ENCODE data around the gene FSD1.

FSD1 gene

DNA sequence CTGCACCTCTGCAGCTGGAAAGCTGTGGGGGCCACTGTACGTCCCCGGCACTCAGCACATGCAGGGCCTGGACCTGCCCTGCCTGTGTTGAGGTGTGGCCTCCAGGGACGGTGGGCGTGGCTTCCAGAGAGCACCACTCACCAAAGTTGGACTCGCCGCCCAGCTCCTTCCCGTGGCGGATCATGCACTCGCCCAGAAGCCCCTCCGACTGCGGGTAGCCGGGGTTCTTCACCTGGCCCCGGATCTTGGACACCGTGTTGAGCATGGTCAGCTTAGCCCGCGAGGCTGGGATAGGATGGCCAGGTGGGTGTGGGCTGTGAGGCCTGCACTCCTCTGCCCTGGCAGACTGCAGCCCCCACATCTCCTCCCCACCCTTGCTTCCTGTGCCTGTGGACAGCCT, 60.9 kb downstream of the FSD1 start:
- DNase-seq (ENCODE audit: low read depth in 2 of 2), result no peak

DNA sequence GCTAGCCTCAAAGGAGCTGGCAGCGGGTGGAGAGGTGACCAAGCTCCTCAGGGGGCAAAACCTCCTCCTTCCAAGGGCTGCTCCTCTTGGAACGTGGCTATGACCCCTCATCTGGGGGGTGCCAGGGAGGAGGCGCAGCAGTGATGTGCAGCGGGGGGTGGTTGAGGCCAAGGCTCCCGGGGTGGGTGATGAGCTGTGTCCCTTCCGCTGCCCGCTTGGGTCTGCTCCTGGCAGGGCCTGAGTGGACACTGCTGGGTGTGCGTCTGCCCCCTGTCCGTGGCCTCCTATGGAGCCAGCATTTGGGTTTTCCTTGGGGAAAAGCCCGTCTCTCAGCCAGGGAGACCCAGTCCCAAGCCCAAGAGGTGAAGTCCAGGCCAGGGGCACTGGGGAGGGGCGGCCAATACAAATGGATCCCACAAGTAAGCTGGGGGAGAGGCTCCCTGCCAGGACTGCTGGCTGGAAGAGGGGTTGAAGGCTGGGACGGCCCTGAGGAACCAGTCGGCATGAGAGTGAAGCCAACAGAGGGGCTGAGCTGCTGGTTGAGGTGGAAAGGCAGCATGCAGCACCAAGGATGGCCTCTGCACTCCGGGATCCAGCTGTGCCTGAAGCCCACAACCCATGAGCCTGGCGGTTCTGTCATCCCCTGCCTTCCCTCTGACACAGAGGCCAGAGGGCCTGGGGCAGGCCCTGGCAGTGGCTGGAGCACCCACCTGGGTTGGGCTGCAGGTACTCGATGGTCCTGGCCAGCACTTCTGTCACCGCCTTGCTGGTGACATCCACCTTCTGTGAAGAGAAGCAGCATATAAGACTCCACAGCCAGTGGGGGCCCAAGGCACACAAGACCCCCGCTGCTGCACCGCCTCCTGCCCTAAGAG, 61.6 kb downstream of the FSD1 start:
- no peak for DNase-seq (ENCODE audit: low read depth in 2 of 2)

DNA sequence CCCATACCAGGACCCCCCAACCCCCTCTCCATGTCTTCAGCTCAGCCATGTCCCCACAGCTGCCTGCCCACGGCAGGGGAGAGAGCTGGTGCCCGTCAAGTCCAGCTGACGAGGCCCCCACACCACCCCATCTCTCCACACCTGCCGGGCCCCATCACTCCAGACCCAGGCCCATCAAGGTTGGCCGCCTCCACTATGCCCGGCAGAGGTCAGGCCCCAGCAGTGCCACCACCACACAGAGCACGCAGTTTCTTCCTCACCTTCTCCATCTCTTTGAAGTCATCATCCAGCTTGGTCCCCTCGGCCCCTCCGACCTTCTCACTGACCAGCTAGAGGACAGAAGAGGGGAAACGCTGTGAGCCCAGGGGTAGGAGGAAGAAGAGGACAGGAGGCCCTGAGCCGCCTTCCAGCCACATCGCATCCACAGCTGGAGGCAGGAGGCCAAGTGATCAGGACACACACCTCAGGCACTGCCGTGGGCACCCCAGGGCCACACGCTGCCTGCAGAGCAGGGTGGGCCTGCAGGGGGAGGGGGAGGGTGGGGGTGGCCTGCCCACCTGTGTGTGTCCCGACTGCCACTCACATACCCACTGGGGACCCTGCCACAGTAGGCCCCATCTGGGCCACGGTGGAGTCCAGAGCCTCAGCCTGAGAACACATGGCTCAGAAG, 62.4 kb downstream of the FSD1 start:
- no peak for DNase-seq (ENCODE audit: low read depth in 2 of 2)

DNA sequence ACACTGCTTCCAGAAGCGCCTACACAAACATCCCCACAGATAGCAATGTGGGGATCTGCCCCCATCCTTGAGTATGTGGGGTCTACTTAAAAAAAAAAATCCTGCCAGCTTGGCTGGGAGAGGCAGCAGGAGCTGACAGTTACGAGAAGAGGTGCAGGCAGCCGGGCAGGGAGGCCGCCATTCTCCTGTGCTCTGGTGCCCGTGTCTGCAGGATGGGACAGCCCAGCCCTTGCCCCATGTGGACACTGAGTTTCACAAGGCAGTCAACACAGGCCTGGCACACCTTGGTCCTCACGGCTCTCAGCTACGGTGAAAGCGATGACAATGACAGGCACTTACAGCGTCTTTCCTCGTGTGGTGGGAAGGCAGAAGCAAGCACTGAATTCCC, 62.9 kb downstream of the FSD1 start:
- DNase-seq (ENCODE audit: low read depth in 2 of 2), result no peak

DNA sequence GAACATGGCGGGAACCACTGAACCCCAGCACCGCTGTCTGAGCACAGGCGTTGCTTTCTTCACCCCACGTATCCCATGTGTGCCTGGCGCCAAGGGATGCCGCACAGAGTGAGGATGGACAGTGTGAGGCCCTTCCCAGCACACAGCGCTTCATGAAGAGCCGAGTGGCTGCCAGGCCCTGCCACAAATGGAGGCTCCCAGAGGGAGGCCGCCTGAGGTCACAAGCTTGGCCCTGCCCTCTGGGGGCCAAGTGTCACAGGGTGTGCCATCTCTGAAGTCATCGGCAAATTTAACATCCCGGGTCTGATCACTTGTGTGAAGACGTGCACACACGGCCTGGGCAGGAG, 63.4 kb downstream of the FSD1 start:
- no peak for DNase-seq (ENCODE audit: low read depth in 2 of 2)

DNA sequence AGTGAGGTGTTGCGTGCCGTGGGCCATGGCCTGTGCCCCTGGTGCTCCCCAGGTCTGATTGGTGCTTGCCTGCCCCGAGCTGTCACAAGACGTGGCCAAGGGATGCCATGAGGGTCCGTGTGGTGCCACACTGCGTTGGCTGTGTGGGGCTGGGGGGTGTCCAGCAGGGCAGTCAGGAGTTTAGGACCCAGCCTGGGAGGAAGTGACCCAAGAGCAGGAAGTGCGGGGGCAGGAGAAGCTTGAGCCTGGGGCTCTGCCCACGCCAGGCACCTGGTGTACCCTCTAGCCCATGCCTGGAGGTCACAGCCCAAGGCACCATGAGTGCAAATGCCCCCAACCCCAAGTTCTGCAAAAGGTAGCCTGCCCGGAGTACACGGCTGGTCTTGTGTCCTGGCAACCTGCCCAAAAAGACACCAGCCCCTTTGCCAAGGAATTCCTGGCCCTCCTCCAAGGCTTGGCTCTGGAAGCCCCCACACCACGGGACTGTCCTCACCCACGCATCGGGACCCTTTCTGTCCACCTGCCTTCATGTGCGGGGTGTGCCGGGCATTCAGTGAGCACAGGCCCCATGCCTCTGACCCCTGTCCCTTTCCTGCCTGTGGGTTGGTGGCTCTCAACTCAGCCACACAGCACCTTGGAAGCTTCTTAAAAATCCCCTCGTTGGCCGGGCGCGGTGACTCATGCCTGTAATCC, 63.9 kb downstream of the FSD1 start:
- DNase-seq (ENCODE audit: low read depth in 2 of 2), result no peak

DNA sequence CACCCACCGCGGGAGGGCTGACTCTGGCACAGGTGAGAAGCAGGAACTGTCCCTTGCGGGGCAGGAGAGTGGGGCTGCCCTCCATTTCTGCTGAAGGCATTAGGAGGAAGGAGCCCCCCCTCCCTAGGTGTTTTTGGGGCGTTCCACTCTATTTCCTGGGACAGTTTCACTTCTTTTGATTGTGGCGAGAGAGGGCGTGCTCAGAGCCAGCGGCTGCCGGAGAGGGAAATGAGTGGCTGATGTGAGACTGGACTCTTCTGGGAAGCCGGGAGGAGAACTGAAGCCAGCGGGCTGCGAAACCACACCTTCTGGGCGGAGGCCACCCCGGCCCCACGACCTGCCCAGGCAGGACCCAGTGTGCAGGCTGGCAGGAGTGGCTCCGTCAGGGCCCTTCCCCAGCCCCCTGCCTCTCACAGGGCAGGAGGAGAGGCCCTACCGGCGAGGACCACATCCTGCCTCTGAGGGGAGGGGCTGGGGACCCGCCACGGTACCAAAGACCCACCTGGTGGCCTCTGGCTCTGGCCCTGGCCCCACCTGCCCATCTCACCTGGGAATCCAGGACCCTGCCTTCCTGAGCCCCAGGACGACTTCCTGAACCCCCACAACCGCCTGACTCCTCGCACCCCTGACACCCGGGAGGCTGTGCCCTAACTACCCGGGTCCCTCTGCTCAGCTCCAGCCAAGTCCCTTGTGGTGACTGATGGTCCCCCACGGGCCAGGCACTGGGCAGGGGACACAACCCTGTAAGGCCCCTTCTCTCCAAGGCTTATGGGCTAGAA, 64.9 kb downstream of the FSD1 start:
- DNase-seq (ENCODE audit: low read depth in 2 of 2), result peak; percentile 54 to 64

DNA sequence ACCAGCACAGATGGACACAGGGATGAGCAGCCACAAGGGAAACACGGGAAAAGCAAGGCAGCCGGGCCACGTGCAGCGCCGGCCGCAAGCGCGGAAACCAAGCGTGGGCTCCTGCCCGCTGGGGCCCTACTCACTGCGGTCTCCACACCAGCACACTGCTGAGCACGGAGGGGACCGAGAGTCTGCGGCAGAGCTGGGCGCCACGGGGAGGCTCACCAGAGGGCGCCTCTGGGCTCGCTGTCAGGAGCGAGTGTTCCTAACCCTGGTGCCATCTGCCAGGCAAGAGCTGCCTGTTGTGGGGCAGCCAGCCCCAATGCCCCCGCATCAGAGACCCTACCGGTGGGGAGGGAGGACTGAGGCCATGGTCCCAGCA, 65.5 kb downstream of the FSD1 start:
- peak; percentile 74 to 76 for DNase-seq (ENCODE audit: low read depth in 2 of 2)

DNA sequence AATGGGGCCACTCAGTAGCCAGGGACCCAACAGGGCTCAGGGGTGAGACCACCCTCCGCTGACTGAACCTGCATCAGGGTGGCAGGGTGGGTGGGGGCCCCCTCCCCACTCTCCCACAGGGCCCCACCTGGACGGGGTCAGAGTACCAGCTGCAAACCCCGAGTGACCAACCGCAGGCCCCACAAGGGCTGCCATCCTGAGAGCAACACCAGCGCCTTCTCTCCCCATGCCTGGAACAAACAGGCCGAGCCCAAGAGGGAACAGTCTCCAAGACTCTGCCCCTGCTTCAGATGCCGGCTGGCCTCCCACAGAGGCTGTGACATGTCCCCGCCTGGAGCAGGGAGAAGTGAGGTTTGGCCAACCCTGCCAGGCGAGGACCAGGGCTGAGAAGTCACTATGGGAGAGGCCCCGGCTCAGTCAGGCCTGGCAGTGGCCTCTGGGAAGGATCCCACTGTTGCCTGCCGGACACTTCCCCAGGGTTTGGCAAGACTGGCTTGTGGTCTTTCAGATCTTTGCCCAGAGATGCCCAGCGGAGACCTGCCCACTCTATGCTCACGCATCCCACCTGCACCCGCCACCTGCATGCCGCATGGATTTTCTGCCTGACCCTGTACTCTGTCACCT, 66.1 kb downstream of the FSD1 start:
- no peak for DNase-seq (ENCODE audit: low read depth in 2 of 2)

DNA sequence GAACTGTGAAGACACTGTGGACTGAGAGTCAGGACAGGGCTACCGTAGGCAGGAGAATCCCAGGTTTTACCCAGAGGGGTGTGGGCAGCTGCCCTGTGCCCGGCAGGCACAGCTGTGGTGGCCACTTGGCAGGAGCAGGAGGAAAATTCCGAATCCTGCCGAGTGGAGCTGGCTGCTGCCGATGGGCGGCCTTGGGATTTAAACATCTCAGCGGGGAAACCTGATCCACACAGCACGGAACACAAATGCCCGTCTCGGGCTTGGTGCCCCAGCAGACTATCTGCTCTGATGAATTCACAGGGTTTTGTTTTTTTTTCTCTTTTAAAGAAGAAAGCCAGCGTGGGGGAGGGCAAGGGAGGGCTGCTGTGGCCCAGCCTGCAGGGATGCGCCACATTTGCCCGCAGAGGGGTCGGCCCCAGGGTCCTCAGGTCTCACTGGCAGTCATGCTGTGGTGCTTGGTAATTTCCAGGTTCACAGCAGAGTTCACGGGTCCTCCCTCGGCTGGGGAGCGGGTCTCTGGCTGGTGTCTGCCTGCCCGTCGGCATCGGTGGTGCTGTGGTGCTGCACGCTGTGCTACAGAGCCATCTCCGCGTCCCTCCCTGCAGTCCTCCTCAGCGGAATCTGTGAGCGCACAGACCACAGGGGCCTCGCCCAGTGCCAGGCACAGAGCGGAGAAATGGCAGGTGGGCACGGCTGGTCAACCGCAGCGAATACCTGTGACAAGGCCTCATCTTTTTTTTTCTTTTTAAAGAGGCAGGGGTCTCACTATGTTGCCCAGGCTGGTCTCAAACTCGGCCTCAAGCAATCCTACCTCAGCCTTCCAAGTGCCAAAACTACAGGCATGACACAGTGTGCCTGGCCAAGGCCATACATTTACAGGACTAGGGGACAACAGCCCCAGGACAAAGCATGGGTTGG, 67.1 kb downstream of the FSD1 start:
- DNase-seq (ENCODE audit: low read depth in 2 of 2), result no peak

DNA sequence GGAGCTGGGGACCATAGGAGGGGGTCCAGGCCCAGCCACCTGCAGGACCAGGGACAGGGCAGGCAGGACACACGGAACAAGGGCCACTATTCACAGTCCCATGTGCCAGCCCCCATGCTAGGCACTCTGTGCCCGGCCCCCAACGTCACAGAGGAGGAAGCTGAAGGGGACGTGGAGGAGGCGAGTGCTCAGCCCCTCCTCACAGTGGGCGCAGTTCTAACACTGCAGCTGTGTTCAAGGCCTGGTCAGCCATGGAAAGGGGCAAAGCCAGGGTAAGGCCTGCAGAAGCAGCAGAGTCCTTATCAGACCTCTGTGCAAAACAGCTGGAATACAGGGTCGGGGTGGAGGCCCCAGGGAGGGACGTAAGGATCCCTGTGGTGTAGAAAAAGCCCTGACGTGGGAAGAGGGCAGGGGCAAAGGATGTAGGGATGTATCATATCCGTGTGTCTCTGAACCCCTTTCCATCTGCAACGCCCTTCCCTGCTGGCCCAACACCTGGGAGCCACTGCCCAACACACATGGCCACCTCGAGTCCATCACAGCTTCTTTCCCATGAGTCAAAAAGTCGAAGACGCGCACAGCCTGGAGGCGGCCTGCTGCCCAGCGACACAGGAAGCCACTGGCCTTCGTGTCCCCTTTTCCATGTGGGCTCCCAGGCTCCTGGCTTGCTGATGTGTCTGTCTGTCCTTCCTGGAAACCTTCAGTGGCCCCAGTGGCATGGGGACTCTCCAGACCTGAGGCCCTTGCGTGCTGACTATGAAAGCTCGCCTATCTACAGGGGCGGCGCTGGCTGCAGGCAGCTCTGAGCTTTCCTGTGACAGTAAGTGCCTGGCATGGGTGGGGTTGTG, 68.0 kb downstream of the FSD1 start:
- DNase-seq (ENCODE audit: low read depth in 2 of 2), result no peak

DNA sequence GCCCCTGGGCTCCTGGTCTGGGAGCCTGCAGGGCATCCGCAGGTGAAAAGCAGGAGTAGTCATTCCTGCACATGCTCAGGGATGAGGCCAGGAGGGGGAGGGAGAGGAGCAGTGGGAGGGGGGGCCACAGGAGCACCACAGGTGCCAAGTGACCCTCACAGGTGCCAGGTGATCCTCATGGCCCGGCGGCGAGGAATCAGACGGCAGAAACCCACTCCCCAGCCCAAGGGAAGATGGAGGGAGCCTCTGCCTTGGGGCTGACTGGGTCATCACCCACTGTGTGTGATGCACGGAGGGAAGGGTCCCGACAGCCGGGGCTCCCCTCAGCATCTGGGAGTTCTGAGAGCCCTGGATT, 68.6 kb downstream of the FSD1 start:
- no peak for DNase-seq (ENCODE audit: low read depth in 2 of 2)

Data from stimulated activated CD8-positive, alpha-beta memory T cell treated with anti-CD3 and anti-CD28 coated beads, Interleukin-2, amount 100 ng/mL, for 48 hours (primary cell).